T-helper 9 cell (primary cell): ENCODE measurements around the gene SMPDL3A.

Source experiments
- DNase-seq: peaks from one replicate; pipeline ENCODE4 v3.0.0-alpha.2; 2020

SMPDL3A gene

GRCh38 chr6:122806291-122806690 lies 17.2 kb downstream of the SMPDL3A start:
- DNase-seq: no peak

- DNase-seq: no peak
Measured at GRCh38 chr6:122808121-122808885, 19.2 kb downstream of the SMPDL3A start.

GRCh38 chr6:122809001-122809400 lies 19.9 kb downstream of the SMPDL3A start:
- no peak for DNase-seq

- no peak for DNase-seq
Measured at GRCh38 chr6:122809691-122810090, 20.6 kb downstream of the SMPDL3A start.

GRCh38 chr6:122810189-122810588 lies 21.1 kb downstream of the SMPDL3A start:
- DNase-seq: no peak

GRCh38 chr6:122817358-122817757 lies 28.3 kb downstream of the SMPDL3A start:
- no peak for DNase-seq

- DNase-seq: no peak
Measured at GRCh38 chr6:122817766-122818165, 28.7 kb downstream of the SMPDL3A start.

GRCh38 chr6:122818866-122819265 lies 29.8 kb downstream of the SMPDL3A start:
- no peak for DNase-seq

GRCh38 chr6:122821095-122821494 lies 32.0 kb downstream of the SMPDL3A start:
- DNase-seq: no peak

GRCh38 chr6:122825163-122825562 lies 36.1 kb downstream of the SMPDL3A start:
- no peak for DNase-seq

- no peak for DNase-seq
Measured at GRCh38 chr6:122829456-122829855, 40.4 kb downstream of the SMPDL3A start.

- no peak for DNase-seq
Measured at GRCh38 chr6:122831511-122831910, 42.5 kb downstream of the SMPDL3A start.

GRCh38 chr6:122832459-122832858 lies 43.4 kb downstream of the SMPDL3A start:
- DNase-seq: no peak

GRCh38 chr6:122833021-122833491 lies 44.0 kb downstream of the SMPDL3A start:
- DNase-seq: no peak

- no peak for DNase-seq
Measured at GRCh38 chr6:122838060-122838780, 49.2 kb downstream of the SMPDL3A start.

GRCh38 chr6:122839472-122839871 lies 50.4 kb downstream of the SMPDL3A start:
- peak; percentile 13 for DNase-seq

- no peak for DNase-seq
Measured at GRCh38 chr6:122839906-122840305, 50.8 kb downstream of the SMPDL3A start.

- DNase-seq: no peak
Measured at GRCh38 chr6:122845464-122845863, 56.4 kb downstream of the SMPDL3A start.

GRCh38 chr6:122845916-122846612 lies 57.0 kb downstream of the SMPDL3A start:
- no peak for DNase-seq

- no peak for DNase-seq
Measured at GRCh38 chr6:122853259-122853995, 64.4 kb downstream of the SMPDL3A start.
